Measurements from ENCODE around the gene FRAS1.

GRCh38 chr4:78395642-78396041 lies 338.5 kb downstream of the FRAS1 start:
- TF ChIP-seq GATA2 (CRISPR knock-in tag; IDR thresholded peaks at IDR 0.05) (no peak), HOXB6 (CRISPR knock-in tag; IDR thresholded peaks at IDR 0.05; ENCODE audit: borderline replicate concordance) (no peak), ELK1 (CRISPR knock-in tag; IDR thresholded peaks at IDR 0.05) (no peak), ERF (CRISPR knock-in tag; IDR thresholded peaks at IDR 0.05) (no peak), RBM14 (IDR thresholded peaks at IDR 0.05; ENCODE audit: borderline replicate concordance, insufficient read depth, low read depth, low read length) (no peak), RB1 (IDR thresholded peaks at IDR 0.05; ENCODE audit: low read depth) (no peak), ZNF76 (CRISPR knock-in tag; IDR thresholded peaks at IDR 0.05; ENCODE audit: borderline replicate concordance) (no peak), MCM7 (IDR thresholded peaks at IDR 0.05) (no peak), EP300 (IDR thresholded peaks at IDR 0.05; ENCODE audit: low read length) (no peak), EZH2 (IDR thresholded peaks at IDR 0.05; ENCODE audit: borderline replicate concordance, low read depth, low read length) (no peak), PHF20 (IDR thresholded peaks at IDR 0.05; ENCODE audit: partially characterized antibody) (no peak), UBTF (IDR thresholded peaks at IDR 0.05; ENCODE audit: borderline replicate concordance in 1 of 2, low read depth in 2 of 2, low read length in 2 of 2) (no peak)
